HL-60 (cell line): ENCODE measurements around the gene SH3BGRL3.

ENCODE experiments used
- GABPA ChIP-seq: IDR thresholded peaks from 2 replicates; pipeline ENCODE4 v1.6.1; 2012; ENCODE audit warnings: low read depth
- POLR2AphosphoS5 ChIP-seq: IDR thresholded peaks from 2 replicates; pipeline ENCODE4 v1.6.1; 2012; ENCODE audit warnings: low read depth
- TF ChIP-seq, protein P1 (sequence below): IDR thresholded peaks from one replicate; pipeline ENCODE4 v1.5.1; 2011; ENCODE audit warnings: low read length, control low read depth, inconsistent platforms; ENCODE audit not compliant: insufficient read depth
- TF ChIP-seq, protein P2 (sequence below): IDR thresholded peaks from 2 replicates; pipeline ENCODE4 v1.6.1; 2012; ENCODE audit warnings: low read depth; ENCODE audit not compliant: insufficient replicate concordance

DNA sequence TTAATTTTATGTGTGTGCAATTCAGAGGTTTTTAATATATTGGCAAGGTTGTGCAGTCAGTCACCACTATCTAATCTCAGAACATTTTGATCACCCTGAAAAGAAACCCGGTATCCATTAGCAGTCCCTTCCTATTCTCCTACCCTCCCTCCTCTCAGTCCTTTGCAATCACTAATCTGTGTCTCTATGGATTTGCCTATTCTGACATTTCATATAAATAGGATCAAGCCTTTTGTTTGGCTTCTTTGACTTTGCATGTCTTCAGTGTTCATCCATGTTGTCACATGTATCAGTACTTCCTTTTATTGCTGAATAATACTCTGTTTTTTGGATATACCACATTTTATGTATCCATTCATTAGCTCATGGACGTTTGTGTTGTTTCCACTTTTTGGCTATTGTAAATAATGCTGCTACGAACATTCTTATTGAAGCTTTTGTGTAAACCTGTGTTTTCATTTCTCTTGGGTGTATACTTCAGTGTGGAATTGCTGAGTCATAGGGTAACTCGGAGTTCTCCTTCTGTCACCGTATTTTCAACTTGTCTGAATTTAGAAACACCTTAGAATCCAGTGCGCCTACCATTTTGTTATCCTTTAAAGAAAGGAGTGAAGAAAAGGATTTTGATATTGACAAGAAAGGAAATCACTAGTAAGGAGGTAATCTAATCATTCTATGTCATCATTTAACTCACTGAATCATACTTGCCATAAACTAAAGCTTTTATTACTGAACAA lies 42.5 kb upstream of the SH3BGRL3 start:
- TF ChIP-seq POLR2AphosphoS5 (no peak), GABPA (no peak)
- TF ChIP-seq, protein P1, sequence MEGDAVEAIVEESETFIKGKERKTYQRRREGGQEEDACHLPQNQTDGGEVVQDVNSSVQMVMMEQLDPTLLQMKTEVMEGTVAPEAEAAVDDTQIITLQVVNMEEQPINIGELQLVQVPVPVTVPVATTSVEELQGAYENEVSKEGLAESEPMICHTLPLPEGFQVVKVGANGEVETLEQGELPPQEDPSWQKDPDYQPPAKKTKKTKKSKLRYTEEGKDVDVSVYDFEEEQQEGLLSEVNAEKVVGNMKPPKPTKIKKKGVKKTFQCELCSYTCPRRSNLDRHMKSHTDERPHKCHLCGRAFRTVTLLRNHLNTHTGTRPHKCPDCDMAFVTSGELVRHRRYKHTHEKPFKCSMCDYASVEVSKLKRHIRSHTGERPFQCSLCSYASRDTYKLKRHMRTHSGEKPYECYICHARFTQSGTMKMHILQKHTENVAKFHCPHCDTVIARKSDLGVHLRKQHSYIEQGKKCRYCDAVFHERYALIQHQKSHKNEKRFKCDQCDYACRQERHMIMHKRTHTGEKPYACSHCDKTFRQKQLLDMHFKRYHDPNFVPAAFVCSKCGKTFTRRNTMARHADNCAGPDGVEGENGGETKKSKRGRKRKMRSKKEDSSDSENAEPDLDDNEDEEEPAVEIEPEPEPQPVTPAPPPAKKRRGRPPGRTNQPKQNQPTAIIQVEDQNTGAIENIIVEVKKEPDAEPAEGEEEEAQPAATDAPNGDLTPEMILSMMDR, result no peak
- TF ChIP-seq, protein P2, sequence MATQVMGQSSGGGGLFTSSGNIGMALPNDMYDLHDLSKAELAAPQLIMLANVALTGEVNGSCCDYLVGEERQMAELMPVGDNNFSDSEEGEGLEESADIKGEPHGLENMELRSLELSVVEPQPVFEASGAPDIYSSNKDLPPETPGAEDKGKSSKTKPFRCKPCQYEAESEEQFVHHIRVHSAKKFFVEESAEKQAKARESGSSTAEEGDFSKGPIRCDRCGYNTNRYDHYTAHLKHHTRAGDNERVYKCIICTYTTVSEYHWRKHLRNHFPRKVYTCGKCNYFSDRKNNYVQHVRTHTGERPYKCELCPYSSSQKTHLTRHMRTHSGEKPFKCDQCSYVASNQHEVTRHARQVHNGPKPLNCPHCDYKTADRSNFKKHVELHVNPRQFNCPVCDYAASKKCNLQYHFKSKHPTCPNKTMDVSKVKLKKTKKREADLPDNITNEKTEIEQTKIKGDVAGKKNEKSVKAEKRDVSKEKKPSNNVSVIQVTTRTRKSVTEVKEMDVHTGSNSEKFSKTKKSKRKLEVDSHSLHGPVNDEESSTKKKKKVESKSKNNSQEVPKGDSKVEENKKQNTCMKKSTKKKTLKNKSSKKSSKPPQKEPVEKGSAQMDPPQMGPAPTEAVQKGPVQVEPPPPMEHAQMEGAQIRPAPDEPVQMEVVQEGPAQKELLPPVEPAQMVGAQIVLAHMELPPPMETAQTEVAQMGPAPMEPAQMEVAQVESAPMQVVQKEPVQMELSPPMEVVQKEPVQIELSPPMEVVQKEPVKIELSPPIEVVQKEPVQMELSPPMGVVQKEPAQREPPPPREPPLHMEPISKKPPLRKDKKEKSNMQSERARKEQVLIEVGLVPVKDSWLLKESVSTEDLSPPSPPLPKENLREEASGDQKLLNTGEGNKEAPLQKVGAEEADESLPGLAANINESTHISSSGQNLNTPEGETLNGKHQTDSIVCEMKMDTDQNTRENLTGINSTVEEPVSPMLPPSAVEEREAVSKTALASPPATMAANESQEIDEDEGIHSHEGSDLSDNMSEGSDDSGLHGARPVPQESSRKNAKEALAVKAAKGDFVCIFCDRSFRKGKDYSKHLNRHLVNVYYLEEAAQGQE, result no peak
